Measurements from ENCODE around the gene HNRNPAB. TPM values are rescaled to one million over a fixed set of nuclear protein-coding genes. Genes with fewer than 3 reads are reported as not detected.
A peak's percentile ranks its signal among the peaks of the same experiment; 100 is the strongest.

Gene HNRNPAB
- total and polyA plus RNA-seq, 9 of the 15 experiments (the other 6 are each of a cell fraction or from before 2014, with no cell fraction given): 34.6 to 425 (median 236) TPM

- Histone ChIP-seq H3K27me3 (ENCODE audit: control insufficient read depth in 2 of 2, insufficient read depth in 2 of 2, low read length in 2 of 2) (peaks cover 8 to 20% of the 10 kb centered on the region in 2 experiments; a peak in 3 of 5 replicates), H3K79me2 (ENCODE audit: control insufficient read depth, insufficient read depth, low read length) (no peaks in the 10 kb centered on the region), H3K4me1 (replicated peaks in 1 of 2; ENCODE audit: control insufficient read depth in 2 of 2, insufficient read depth in 2 of 2, low read length in 2 of 2) (peaks cover 3 to 15% of the 10 kb centered on the region in 2 experiments; a peak in 3 of 5 replicates), H3K9me1 (ENCODE audit: control insufficient read depth, insufficient read depth, low read length) (no peaks in the 10 kb centered on the region), H3K4me2 (ENCODE audit: insufficient read depth, low read length) (no peak overlapping the region), H3K36me3 (ENCODE audit: control insufficient read depth, insufficient read depth, low read length) (no peaks in the 10 kb centered on the region), H3K4me3 (no peak overlapping the region), H3K27ac (ENCODE audit: extremely low read depth, low read depth, low read length) (no peak overlapping the region), H3K9me3 (replicated peaks; ENCODE audit: control insufficient read depth, insufficient read depth, low read depth, low read length) (no peaks in the 10 kb centered on the region), H3K9ac (ENCODE audit: insufficient read depth in 1 of 2, low read depth in 2 of 2, low read length in 2 of 2) (no peak overlapping the region), H4K20me1 (replicated peaks; ENCODE audit: control insufficient read depth, insufficient read depth, low read length) (no peaks in the 10 kb centered on the region), H2AFZ (ENCODE audit: low read depth, low read length) (no peak overlapping the region)
- intact Hi-C loops (cut with micrococcal nuclease) (loop anchor here (10.0 kb wide), 1 partner anchor 171 kb away; the partner anchor contains the start of gene PROP1), in situ Hi-C loops (cut with MboI) (no loop called here)
- DNase-seq (ENCODE audit: extremely low read depth in 1 of 4, low spot score in 3 of 4) (peak in 1 of 4 experiments; percentile 5), ATAC-seq (no peak), FAIRE-seq (no peak)
- WGBS (ENCODE audit: insufficient coverage, low coverage, missing lambda C conversion rate): 68% methylated on average over 27 of the region's 38 CpGs
- CTCF ChIA-PET (ENCODE audit: low intra/inter-chr PET ratio): interaction anchor here (5.9 kb wide), 1 partner anchor 89 kb away, joined by 108 read pairs; no protein-coding TSS in a partner anchor
- POLR2A ChIA-PET: interaction anchor here (0.7 kb wide), 1 partner anchor 90 kb away, joined by 4 read pairs; no protein-coding TSS in a partner anchor
- BruUV-seq (replicated peaks): no TSS peak
- TF ChIP-seq ZBTB33 (CRISPR knock-in tag; IDR thresholded peaks at IDR 0.05) (peak; percentile 63), MAZ (CRISPR knock-in tag; conservative IDR thresholded peaks at IDR 0.05 in 1 of 2, IDR thresholded peaks at IDR 0.05 in 1 of 2) (no peak)
These were observed 38.8 kb upstream of the HNRNPAB start for GRCh38 chr5:178165581-178165980.

GRCh38 chr5:178170455-178170854 lies 33.9 kb upstream of the HNRNPAB start:
- CTCF ChIA-PET (ENCODE audit: low intra/inter-chr PET ratio): no interaction called here
- H3K27me3 ChIP-seq (ENCODE audit: control insufficient read depth in 2 of 2, insufficient read depth in 2 of 2, low read length in 2 of 2): peaks cover 6 to 14% of the 10 kb centered on the region in 2 experiments; a peak in 3 of 5 replicates

More at GRCh38 chr5:178170455-178170854, 33.9 kb upstream of the HNRNPAB start:
- Histone ChIP-seq H3K4me2 (ENCODE audit: insufficient read depth, low read length) (no peak overlapping the region), H3K9ac (ENCODE audit: insufficient read depth in 1 of 2, low read depth in 2 of 2, low read length in 2 of 2) (no peak overlapping the region), H3K9me1 (ENCODE audit: control insufficient read depth, insufficient read depth, low read length) (no peaks in the 10 kb centered on the region), H3K27ac (ENCODE audit: extremely low read depth, low read depth, low read length) (no peak overlapping the region), H4K20me1 (replicated peaks; ENCODE audit: control insufficient read depth, insufficient read depth, low read length) (no peaks in the 10 kb centered on the region), H3K36me3 (ENCODE audit: control insufficient read depth, insufficient read depth, low read length) (no peaks in the 10 kb centered on the region), H3K4me1 (replicated peaks in 1 of 2; ENCODE audit: control insufficient read depth in 2 of 2, insufficient read depth in 2 of 2, low read length in 2 of 2) (peaks cover 0 to 3% of the 10 kb centered on the region in 2 experiments; a peak in 2 of 5 replicates), H3K79me2 (ENCODE audit: control insufficient read depth, insufficient read depth, low read length) (no peaks in the 10 kb centered on the region), H2AFZ (ENCODE audit: low read depth, low read length) (no peak overlapping the region), H3K9me3 (replicated peaks; ENCODE audit: control insufficient read depth, insufficient read depth, low read depth, low read length) (no peaks in the 10 kb centered on the region), H3K4me3 (no peak overlapping the region)
- no peak for ATAC-seq
- TF ChIP-seq TSHZ1 (CRISPR knock-in tag; IDR thresholded peaks at IDR 0.05) (no peak), ZC3H11A (IDR thresholded peaks at IDR 0.05; ENCODE audit: low read depth, low read length) (no peak), NCOA1 (IDR thresholded peaks at IDR 0.05; ENCODE audit: low read depth) (no peak)
- WGBS (ENCODE audit: insufficient coverage, low coverage, missing lambda C conversion rate): 8% methylated on average over 2 of the region's 2 CpGs
- POLR2A ChIA-PET: interaction anchor here (0.7 kb wide), 1 partner anchor 10 kb away, joined by 3 read pairs; no protein-coding TSS in a partner anchor
- in situ Hi-C loops (cut with MboI): no loop called here
- intact Hi-C loops (cut with micrococcal nuclease): no loop called here
- peak in 1 of 4 experiments; percentile 2 for DNase-seq (ENCODE audit: extremely low read depth in 1 of 4, low spot score in 3 of 4)
- BruUV-seq (replicated peaks): no TSS peak
- FAIRE-seq: no peak

Data from K562 (cell line).